ENCODE measurements around the gene SNX7.
A peak's percentile ranks its signal among the peaks of the same experiment; 100 is the strongest.

SNX7 gene

GRCh38 chr1:98661544-98662355 is at the start of gene SNX7:
TSS of gene SNX7 (plus strand) at chr1:98661721. CDS start at chr1:98661732, 11 bp downstream.
- DNase-seq = peak; percentile 3

- no peak for DNase-seq
Observed at GRCh38 chr1:98637316-98637715, 24.2 kb upstream of the SNX7 start.

- DNase-seq = no peak
Observed at GRCh38 chr1:98638185-98638584, 23.3 kb upstream of the SNX7 start.

- no peak for DNase-seq
Observed at GRCh38 chr1:98644510-98644909, 17.0 kb upstream of the SNX7 start.

- DNase-seq = no peak
Observed at GRCh38 chr1:98651116-98651632, 10.3 kb upstream of the SNX7 start.

- DNase-seq = no peak
Observed at GRCh38 chr1:98653123-98653522, 8.4 kb upstream of the SNX7 start.

GRCh38 chr1:98659879-98660278 is 1.6 kb upstream of the SNX7 start:
- DNase-seq = no peak

GRCh38 chr1:98660940-98661543 is 479 bp upstream of the SNX7 start:
- no peak for DNase-seq

GRCh38 chr1:98662356-98662670 is 792 bp downstream of the SNX7 start:
- DNase-seq = no peak

GRCh38 chr1:98668733-98669132 is 7.2 kb downstream of the SNX7 start:
- no peak for DNase-seq

- DNase-seq = no peak
Observed at GRCh38 chr1:98669355-98670296, 8.1 kb downstream of the SNX7 start.

GRCh38 chr1:98672189-98672588 is 10.7 kb downstream of the SNX7 start:
- DNase-seq = no peak

GRCh38 chr1:98674075-98674781 is 12.7 kb downstream of the SNX7 start:
- DNase-seq = no peak

- no peak for DNase-seq
Observed at GRCh38 chr1:98675282-98675681, 13.8 kb downstream of the SNX7 start.

GRCh38 chr1:98677288-98677687 is 15.8 kb downstream of the SNX7 start:
- DNase-seq = no peak

- DNase-seq = no peak
Observed at GRCh38 chr1:98681812-98682211, 20.3 kb downstream of the SNX7 start.

- DNase-seq = no peak
Observed at GRCh38 chr1:98688110-98688739, 26.7 kb downstream of the SNX7 start.

- no peak for DNase-seq
Observed at GRCh38 chr1:98690576-98690975, 29.1 kb downstream of the SNX7 start.

- no peak for DNase-seq
Observed at GRCh38 chr1:98692482-98692881, 31.0 kb downstream of the SNX7 start.

- no peak for DNase-seq
Observed at GRCh38 chr1:98693385-98693784, 31.9 kb downstream of the SNX7 start.

GRCh38 chr1:98696077-98696476 is 34.6 kb downstream of the SNX7 start:
- no peak for DNase-seq

GRCh38 chr1:98697781-98698180 is 36.3 kb downstream of the SNX7 start:
- DNase-seq = no peak

All from CD4-positive, alpha-beta T cell treated with Interleukin-17A for 1 hour (primary cell).